ENCODE data around the gene DLGAP1. TPM values are rescaled to one million over a fixed set of nuclear protein-coding genes. Genes with fewer than 3 reads are reported as not detected.

The DLGAP1 gene
- total RNA-seq, 4 donors from 2014 or later, result 0.13 to 6.2 (median 0.53) TPM

DNA sequence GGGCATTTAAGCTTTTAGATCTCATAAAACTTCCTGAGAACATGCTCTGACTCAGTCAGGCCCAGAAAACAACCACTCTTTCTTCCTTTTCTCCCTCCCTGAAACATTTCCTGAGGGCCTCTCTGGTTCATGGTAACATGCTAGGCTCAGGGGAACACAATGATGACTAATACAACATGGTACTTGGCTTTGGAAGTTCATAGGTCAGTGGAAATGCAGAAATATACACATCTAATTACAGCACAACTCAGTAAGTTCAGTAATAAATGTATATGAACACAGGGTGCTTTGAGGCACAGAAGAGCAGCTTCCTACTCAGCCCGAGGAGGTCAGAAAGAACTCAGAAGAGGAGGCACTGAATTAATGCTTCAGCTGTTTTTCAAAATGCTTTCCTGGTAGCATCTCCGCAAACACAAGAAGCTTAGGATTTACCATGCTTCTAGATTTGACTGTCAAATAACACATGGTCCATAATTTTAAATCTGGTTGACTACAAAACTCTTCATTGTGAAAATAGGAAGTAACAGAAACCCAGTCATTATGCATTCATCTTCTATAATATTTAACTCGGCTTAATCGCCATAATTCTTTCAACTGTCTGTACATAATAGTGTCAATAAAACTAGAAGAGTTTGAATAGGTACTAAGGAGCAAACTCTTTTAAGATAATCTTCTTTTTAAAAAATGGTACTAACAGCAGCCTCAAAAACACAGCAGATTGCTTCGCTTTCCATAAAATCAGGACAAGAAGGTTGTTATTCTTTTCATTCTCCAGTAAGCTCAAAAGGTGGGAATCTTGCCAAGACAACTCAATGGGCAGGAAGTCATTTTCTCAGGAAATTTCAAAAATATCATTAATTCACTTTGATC is 251.3 kb downstream of the DLGAP1 start:
- no peak for TF ChIP-seq POLR2A (IDR thresholded peaks at IDR 0.05)
- TF ChIP-seq, protein P1, sequence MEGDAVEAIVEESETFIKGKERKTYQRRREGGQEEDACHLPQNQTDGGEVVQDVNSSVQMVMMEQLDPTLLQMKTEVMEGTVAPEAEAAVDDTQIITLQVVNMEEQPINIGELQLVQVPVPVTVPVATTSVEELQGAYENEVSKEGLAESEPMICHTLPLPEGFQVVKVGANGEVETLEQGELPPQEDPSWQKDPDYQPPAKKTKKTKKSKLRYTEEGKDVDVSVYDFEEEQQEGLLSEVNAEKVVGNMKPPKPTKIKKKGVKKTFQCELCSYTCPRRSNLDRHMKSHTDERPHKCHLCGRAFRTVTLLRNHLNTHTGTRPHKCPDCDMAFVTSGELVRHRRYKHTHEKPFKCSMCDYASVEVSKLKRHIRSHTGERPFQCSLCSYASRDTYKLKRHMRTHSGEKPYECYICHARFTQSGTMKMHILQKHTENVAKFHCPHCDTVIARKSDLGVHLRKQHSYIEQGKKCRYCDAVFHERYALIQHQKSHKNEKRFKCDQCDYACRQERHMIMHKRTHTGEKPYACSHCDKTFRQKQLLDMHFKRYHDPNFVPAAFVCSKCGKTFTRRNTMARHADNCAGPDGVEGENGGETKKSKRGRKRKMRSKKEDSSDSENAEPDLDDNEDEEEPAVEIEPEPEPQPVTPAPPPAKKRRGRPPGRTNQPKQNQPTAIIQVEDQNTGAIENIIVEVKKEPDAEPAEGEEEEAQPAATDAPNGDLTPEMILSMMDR (IDR thresholded peaks at IDR 0.05 in 4 of 5, conservative IDR thresholded peaks at IDR 0.05 in 1 of 5), result no peak
- no peak for DNase-seq
- in situ Hi-C loops (cut with MboI; ENCODE audit: low sequenced_read_pairs in 4 of 4) (no loop called here), intact Hi-C loops (cut with DNase I; ENCODE audit: low total_unique reads) (no loop called here)
- Histone ChIP-seq H3K36me3 (no peaks in the 10 kb centered on the region), H3K27ac (no peak overlapping the region), H3K4me3 (no peak overlapping the region), H3K4me1 (no peaks in the 10 kb centered on the region), H3K9me3 (no peaks in the 10 kb centered on the region), H3K27me3 (no peaks in the 10 kb centered on the region)
- ATAC-seq, result no peak

DNA sequence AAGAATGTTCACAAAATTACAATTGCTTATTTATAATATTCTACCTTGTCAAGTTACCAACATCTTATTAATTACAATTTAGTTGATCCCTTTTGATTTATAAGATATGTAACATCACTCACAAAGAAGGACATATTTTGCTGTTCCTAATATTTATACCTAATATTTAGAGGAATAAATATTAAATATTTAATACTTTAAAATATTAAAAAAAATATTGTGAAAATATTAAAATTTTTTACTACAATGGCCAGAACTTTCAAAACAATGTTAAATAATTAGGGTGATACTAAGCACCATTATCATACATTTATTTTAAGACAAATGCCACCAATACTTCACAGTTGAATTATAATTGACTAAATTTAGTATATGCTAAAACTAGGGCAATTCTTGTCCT is 254.7 kb downstream of the DLGAP1 start:
- intact Hi-C loops (cut with DNase I; ENCODE audit: low total_unique reads) (no loop called here), in situ Hi-C loops (cut with MboI; ENCODE audit: low sequenced_read_pairs in 4 of 4) (no loop called here)
- Histone ChIP-seq H3K9me3 (no peaks in the 10 kb centered on the region), H3K4me3 (no peak overlapping the region), H3K36me3 (no peaks in the 10 kb centered on the region), H3K27me3 (no peaks in the 10 kb centered on the region), H3K27ac (no peak overlapping the region), H3K4me1 (no peaks in the 10 kb centered on the region)
- no peak for ATAC-seq
- TF ChIP-seq, protein P1 (IDR thresholded peaks at IDR 0.05 in 4 of 5, conservative IDR thresholded peaks at IDR 0.05 in 1 of 5), result no peak
- TF ChIP-seq POLR2A (IDR thresholded peaks at IDR 0.05), result no peak
- no peak for DNase-seq

DNA sequence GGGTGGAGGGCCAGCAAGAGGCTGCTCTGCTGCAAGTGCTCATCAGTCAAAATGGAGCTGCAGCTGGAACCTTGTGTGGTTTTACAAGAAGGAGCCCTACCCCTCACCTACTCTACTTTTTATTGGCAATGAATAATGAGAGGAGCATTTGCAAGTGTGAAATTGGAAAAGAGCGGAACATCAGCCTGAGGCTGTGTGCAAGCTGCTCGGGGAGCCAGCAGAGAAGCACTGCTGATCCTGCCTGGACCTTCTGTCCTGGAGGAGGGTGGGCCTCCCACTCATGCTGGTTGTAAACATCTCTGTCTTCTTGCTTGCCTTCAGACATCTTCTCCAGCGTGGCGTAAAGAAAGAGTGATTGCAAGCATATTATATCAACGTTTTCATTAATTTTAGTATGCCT is 256.2 kb downstream of the DLGAP1 start:
- intact Hi-C loops (cut with DNase I; ENCODE audit: low total_unique reads) (no loop called here), in situ Hi-C loops (cut with MboI; ENCODE audit: low sequenced_read_pairs in 4 of 4) (no loop called here)
- H3K36me3 ChIP-seq, result no peaks in the 10 kb centered on the region
- no peaks in the 10 kb centered on the region for H3K4me1 ChIP-seq
- DNase-seq (no peak), ATAC-seq (no peak)
- TF ChIP-seq, protein P1 (IDR thresholded peaks at IDR 0.05 in 4 of 5, conservative IDR thresholded peaks at IDR 0.05 in 1 of 5), result no peak
- TF ChIP-seq POLR2A (IDR thresholded peaks at IDR 0.05), result no peak
- H3K9me3 ChIP-seq, result no peaks in the 10 kb centered on the region
- H3K27ac ChIP-seq, result no peak overlapping the region
- H3K4me3 ChIP-seq, result no peak overlapping the region
- H3K27me3 ChIP-seq, result no peaks in the 10 kb centered on the region

DNA sequence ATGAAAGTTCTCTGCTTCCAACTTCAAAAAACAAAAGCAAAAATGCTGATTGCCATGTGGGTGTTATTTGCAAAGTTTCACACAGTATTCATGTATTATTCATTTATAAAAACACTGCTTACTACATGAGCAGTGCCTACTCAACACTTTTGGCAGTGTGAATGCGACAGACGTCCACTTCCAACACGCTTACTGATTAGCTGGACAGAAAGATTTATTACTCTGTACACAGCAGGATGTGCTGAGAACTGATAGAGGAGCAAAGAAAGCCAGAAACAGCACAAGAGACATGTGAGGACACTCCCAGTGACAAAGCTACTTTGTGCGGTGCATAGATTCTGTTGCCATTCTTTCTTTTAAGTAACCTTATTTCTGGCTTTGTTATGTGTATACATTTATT is 258.8 kb downstream of the DLGAP1 start:
- Histone ChIP-seq H3K27me3 (no peaks in the 10 kb centered on the region), H3K9me3 (no peaks in the 10 kb centered on the region), H3K27ac (no peak overlapping the region), H3K4me3 (no peak overlapping the region), H3K36me3 (no peaks in the 10 kb centered on the region), H3K4me1 (no peaks in the 10 kb centered on the region)
- in situ Hi-C loops (cut with MboI; ENCODE audit: low sequenced_read_pairs in 4 of 4), result no loop called here
- ATAC-seq, result no peak
- intact Hi-C loops (cut with DNase I; ENCODE audit: low total_unique reads), result no loop called here
- no peak for DNase-seq
- TF ChIP-seq POLR2A (IDR thresholded peaks at IDR 0.05), result no peak
- TF ChIP-seq, protein P1 (IDR thresholded peaks at IDR 0.05 in 4 of 5, conservative IDR thresholded peaks at IDR 0.05 in 1 of 5), result no peak
